Liver (tissue), 9 donors: ENCODE results near the gene SYNGR1. TPM values are rescaled to one million over a fixed set of nuclear protein-coding genes. Genes with fewer than 3 reads are reported as not detected.

Source experiments
- DNase-seq: peaks from one replicate; pipeline ENCODE4 v3.0.0-alpha.2; 2017; ENCODE audit warnings: low spot score
- H3K27ac ChIP-seq, 2 donors: one replicate each; pipeline ENCODE4 v1.7.0; 2013; ENCODE audit warnings: inconsistent platforms in 2 of 2, low read length in 2 of 2, control low read depth in 1 of 2, low read depth in 1 of 2, mild to moderate bottlenecking in 1 of 2
- H3K27me3 ChIP-seq, 4 donors: one replicate each; pipeline versions ENCODE4 v1.6.1 to v1.7.0; 2013; ENCODE audit warnings: low read length in 3 of 4, inconsistent platforms in 1 of 4, mild to moderate bottlenecking in 1 of 4, moderate library complexity in 1 of 4; ENCODE audit not compliant: control insufficient read depth in 4 of 4, insufficient read depth in 4 of 4
- H3K36me3 ChIP-seq, 4 donors: one replicate each; pipeline versions ENCODE4 v1.6.1 to v1.7.0; 2013; ENCODE audit warnings: low read length in 3 of 4, mild to moderate bottlenecking in 3 of 4, low read depth in 1 of 4, moderate library complexity in 1 of 4; ENCODE audit not compliant: control insufficient read depth in 4 of 4, insufficient read depth in 3 of 4
- H3K4me1 ChIP-seq, 4 donors: one replicate each; pipeline versions ENCODE4 v1.6.1 to v1.7.0; 2013; ENCODE audit warnings: low read length in 3 of 4, mild to moderate bottlenecking in 3 of 4, moderate library complexity in 1 of 4; ENCODE audit not compliant: control insufficient read depth in 4 of 4, insufficient read depth in 4 of 4
- H3K4me3 ChIP-seq, 3 donors: one replicate each; pipeline versions ENCODE4 v1.6.1 to v1.7.0; 2013; ENCODE audit warnings: low read length in 3 of 3, control low read depth in 1 of 3, low read depth in 1 of 3, mild to moderate bottlenecking in 1 of 3
- H3K9ac ChIP-seq, 2 donors: one replicate each; pipeline ENCODE4 v1.7.0; 2013; ENCODE audit warnings: low read length in 2 of 2, mild to moderate bottlenecking in 2 of 2, moderate library complexity in 2 of 2, control low read depth in 1 of 2, low read depth in 1 of 2
- H3K9me3 ChIP-seq, 4 donors: one replicate each; pipeline versions ENCODE4 v1.6.1 to v1.7.0; 2013; ENCODE audit warnings: low read length in 3 of 4; ENCODE audit not compliant: control insufficient read depth in 4 of 4
- EGR1 ChIP-seq, 2 donors: IDR thresholded peaks; 2 replicates each; pipeline ENCODE4 v1.6.1; 2016 to 2018; ENCODE audit warnings: antibody characterized with exemption in 2 of 2, low read depth in 2 of 2
- FOXA1 ChIP-seq: IDR thresholded peaks from 2 replicates; pipeline ENCODE4 v1.6.1; 2016; ENCODE audit warnings: antibody characterized with exemption
- FOXA2 ChIP-seq: IDR thresholded peaks from 2 replicates; pipeline ENCODE4 v1.6.1; 2016; ENCODE audit warnings: antibody characterized with exemption
- GABPA ChIP-seq, 2 donors: IDR thresholded peaks in 1 of 2; conservative IDR thresholded peaks in 1 of 2; 2 replicates each; pipeline ENCODE4 v1.6.1; 2016; ENCODE audit warnings: antibody characterized with exemption in 2 of 2, mild to moderate bottlenecking in 1 of 2, moderate library complexity in 1 of 2
- HNF4G ChIP-seq: IDR thresholded peaks from 2 replicates; pipeline ENCODE4 v1.6.1; 2016; ENCODE audit warnings: antibody characterized with exemption
- JUND ChIP-seq, 2 donors: IDR thresholded peaks; 2 replicates each; pipeline ENCODE4 v1.6.1; 2016; ENCODE audit warnings: antibody characterized with exemption in 2 of 2
- NR2F2 ChIP-seq: IDR thresholded peaks from 2 replicates; pipeline ENCODE4 v1.6.1; 2016; ENCODE audit warnings: antibody characterized with exemption
- RAD21 ChIP-seq, 2 donors: IDR thresholded peaks; 2 replicates each; pipeline ENCODE4 v1.6.1; 2016; ENCODE audit warnings: antibody characterized with exemption in 2 of 2, mild to moderate bottlenecking in 2 of 2
- REST ChIP-seq: IDR thresholded peaks from 2 replicates; pipeline ENCODE4 v1.6.1; 2016; ENCODE audit warnings: antibody characterized with exemption, mild to moderate bottlenecking
- RXRA ChIP-seq, 2 donors: IDR thresholded peaks; 2 replicates each; pipeline ENCODE4 v1.6.1; 2017 to 2018; ENCODE audit warnings: antibody characterized with exemption in 2 of 2, mild to moderate bottlenecking in 1 of 2
- TAF1 ChIP-seq: conservative IDR thresholded peaks from 2 replicates; pipeline ENCODE4 v1.6.1; 2016; ENCODE audit warnings: antibody characterized with exemption, mild to moderate bottlenecking
- YY1 ChIP-seq: IDR thresholded peaks from 2 replicates; pipeline ENCODE4 v1.6.1; 2016; ENCODE audit warnings: antibody characterized with exemption, mild to moderate bottlenecking
- WGBS: extraction: QIAGEN DNeasy Blood & Tissue Kit; methylation state at CpG from one replicate; pipeline ENCODE4 v1.1.7; 2013; 5-methylcytosine and 5-hydroxymethylcytosine counted together
- polyA plus RNA-seq, 2 donors: library from polyadenylated mRNA; stranded (reverse) in 1 of 2; unstranded in 1 of 2; fragments of 200-250 nt in 1 of 2; fragments of >200 nt in 1 of 2; fragmentation: Nextera tagmentation in 1 of 2; extraction: Ambion mirVana in 1 of 2; gene quantifications; one replicate each; pipeline versions ENCODE4 v1.2.1 to v1.2.3, GENCODE V29; 2013 to 2015
- total RNA-seq, 2 donors: library from RNA; depleted of rRNA; stranded (reverse); fragments of >200 nt; gene quantifications; one replicate each; pipeline ENCODE4 v1.2.3, GENCODE V29; 2014
- TF ChIP-seq, protein P1 (sequence below): fragments of 150-350 bp; IDR thresholded peaks from 2 replicates; pipeline ENCODE4 v1.5.1; 2017; ENCODE audit warnings: improper control_type of control experiment, low read depth, low read length; ENCODE audit not compliant: missing input control
- donor health status: healthy.
- donor health status: healthy.
- donor health status: healthy.
- donor health status: healthy.
- donor health status: healthy.

Gene SYNGR1
- total and polyA plus RNA-seq, 4 donors: 1.8 to 21.9 (median 5.2) TPM

- H3K9me3 ChIP-seq: no peaks in the 10 kb centered on the region
- H3K4me1 ChIP-seq: peaks cover 0 to 2% (median 0%) of the 10 kb centered on the region in 4 donors
- H3K36me3 ChIP-seq: no peaks in the 10 kb centered on the region
- no peak overlapping the region for H3K27ac ChIP-seq
- no peak for TF ChIP-seq EGR1 (IDR thresholded peaks at IDR 0.05; ENCODE audit: low read depth in 2 of 2)
- TF ChIP-seq, protein P1, sequence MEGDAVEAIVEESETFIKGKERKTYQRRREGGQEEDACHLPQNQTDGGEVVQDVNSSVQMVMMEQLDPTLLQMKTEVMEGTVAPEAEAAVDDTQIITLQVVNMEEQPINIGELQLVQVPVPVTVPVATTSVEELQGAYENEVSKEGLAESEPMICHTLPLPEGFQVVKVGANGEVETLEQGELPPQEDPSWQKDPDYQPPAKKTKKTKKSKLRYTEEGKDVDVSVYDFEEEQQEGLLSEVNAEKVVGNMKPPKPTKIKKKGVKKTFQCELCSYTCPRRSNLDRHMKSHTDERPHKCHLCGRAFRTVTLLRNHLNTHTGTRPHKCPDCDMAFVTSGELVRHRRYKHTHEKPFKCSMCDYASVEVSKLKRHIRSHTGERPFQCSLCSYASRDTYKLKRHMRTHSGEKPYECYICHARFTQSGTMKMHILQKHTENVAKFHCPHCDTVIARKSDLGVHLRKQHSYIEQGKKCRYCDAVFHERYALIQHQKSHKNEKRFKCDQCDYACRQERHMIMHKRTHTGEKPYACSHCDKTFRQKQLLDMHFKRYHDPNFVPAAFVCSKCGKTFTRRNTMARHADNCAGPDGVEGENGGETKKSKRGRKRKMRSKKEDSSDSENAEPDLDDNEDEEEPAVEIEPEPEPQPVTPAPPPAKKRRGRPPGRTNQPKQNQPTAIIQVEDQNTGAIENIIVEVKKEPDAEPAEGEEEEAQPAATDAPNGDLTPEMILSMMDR: no peak
- no peak for TF ChIP-seq FOXA1
- TF ChIP-seq GABPA (IDR thresholded peaks at IDR 0.05 in 1 of 2, conservative IDR thresholded peaks at IDR 0.05 in 1 of 2): no peak
- no peak for TF ChIP-seq NR2F2
- no peak for TF ChIP-seq REST
- TF ChIP-seq TAF1: no peak
- TF ChIP-seq YY1: no peak
- no peak for TF ChIP-seq FOXA2
- no peak overlapping the region for H3K9ac ChIP-seq
- DNase-seq: no peak
- no peak overlapping the region for H3K4me3 ChIP-seq
- 68% methylated on average over 8 of the region's 8 CpGs for WGBS
- H3K27me3 ChIP-seq: no peaks in the 10 kb centered on the region
These were observed 5.8 kb upstream of the SYNGR1 start for GRCh38 chr22:39344046-39344390.

- no peak overlapping the region for H3K27ac ChIP-seq
- H3K27me3 ChIP-seq: no peaks in the 10 kb centered on the region
- no peak overlapping the region for H3K9ac ChIP-seq
- H3K9me3 ChIP-seq: no peaks in the 10 kb centered on the region
- no peak for DNase-seq
- WGBS: 90% methylated on average over 4 of the region's 4 CpGs
- no peak overlapping the region for H3K4me3 ChIP-seq
- no peaks in the 10 kb centered on the region for H3K36me3 ChIP-seq
- TF ChIP-seq RXRA (IDR thresholded peaks at IDR 0.05) (no peak), RAD21 (IDR thresholded peaks at IDR 0.05) (no peak), JUND (IDR thresholded peaks at IDR 0.05) (no peak), HNF4G (no peak)
- peaks cover 0 to 2% (median 0%) of the 10 kb centered on the region in 4 donors for H3K4me1 ChIP-seq
These were observed 4.6 kb upstream of the SYNGR1 start for GRCh38 chr22:39345231-39345630.

GRCh38 chr22:39348909-39349505, 784 bp upstream of the SYNGR1 start:
- Histone ChIP-seq H3K4me1 (peaks cover 0 to 4% (median 0%) of the 10 kb centered on the region in 4 donors), H3K9ac (no peak overlapping the region), H3K9me3 (no peaks in the 10 kb centered on the region), H3K27me3 (no peaks in the 10 kb centered on the region), H3K27ac (no peak overlapping the region), H3K4me3 (peak overlapping the region in 2 of 3 donors; percentile 46 to 79), H3K36me3 (no peaks in the 10 kb centered on the region)
- TF ChIP-seq JUND (IDR thresholded peaks at IDR 0.05): no peak
- no peak for TF ChIP-seq GABPA (IDR thresholded peaks at IDR 0.05 in 1 of 2, conservative IDR thresholded peaks at IDR 0.05 in 1 of 2)
- TF ChIP-seq YY1: no peak
- DNase-seq: no peak
- WGBS: 50% methylated on average over 11 of the region's 11 CpGs
